Measurements from ENCODE around the gene SGK1.
"Not testable (repeated sequence)": the region's sequence is repeated elsewhere in the genome, so short reads cannot be mapped to it uniquely, and the experiment has no call there.

Gene SGK1

GRCh38 chr6:134211297-134211696 is 106.6 kb downstream of the SGK1 start:
- Histone ChIP-seq H3K4me2 (ENCODE audit: low read length) (no peak overlapping the region), H3K36me3 (ENCODE audit: insufficient read depth, low read length) (no peaks in the 10 kb centered on the region), H3K9ac (ENCODE audit: low read depth, low read length) (no peak overlapping the region), H3K4me3 (ENCODE audit: low read length) (no peak overlapping the region), H3K9me3 (replicated peaks; ENCODE audit: low read length) (no peaks in the 10 kb centered on the region), H3K27me3 (ENCODE audit: control insufficient read depth, insufficient read depth, low read length) (no peaks in the 10 kb centered on the region), H3K4me1 (ENCODE audit: control insufficient read depth, insufficient read depth, low read length) (no peaks in the 10 kb centered on the region)

DNA sequence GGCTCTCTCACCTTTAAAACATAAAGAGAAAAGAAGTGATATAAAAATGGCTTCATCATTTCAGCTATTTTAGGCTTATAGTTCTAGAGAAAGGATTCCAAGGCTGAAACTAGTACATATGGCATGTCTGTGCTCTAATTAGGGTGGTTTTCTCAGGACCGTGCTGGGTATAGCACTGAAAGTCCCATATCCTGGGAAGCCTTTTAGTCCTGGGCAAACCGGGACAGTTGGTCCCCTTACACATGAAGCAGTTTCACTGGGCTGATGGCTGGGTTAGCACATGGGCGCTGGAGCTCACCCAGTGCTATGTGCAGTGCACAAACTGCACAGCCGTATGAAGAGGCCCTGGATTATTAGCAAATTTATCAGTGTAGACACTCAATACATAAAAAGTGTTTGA is 110.5 kb downstream of the SGK1 start:
- Histone ChIP-seq H3K9ac (ENCODE audit: low read depth, low read length) (no peak overlapping the region), H3K9me3 (replicated peaks; ENCODE audit: low read length) (no peaks in the 10 kb centered on the region), H3K4me3 (ENCODE audit: low read length) (no peak overlapping the region), H3K4me2 (ENCODE audit: low read length) (no peak overlapping the region), H3K27me3 (ENCODE audit: control insufficient read depth, insufficient read depth, low read length) (no peaks in the 10 kb centered on the region), H3K36me3 (ENCODE audit: insufficient read depth, low read length) (no peaks in the 10 kb centered on the region), H3K4me1 (ENCODE audit: control insufficient read depth, insufficient read depth, low read length) (no peaks in the 10 kb centered on the region)

DNA sequence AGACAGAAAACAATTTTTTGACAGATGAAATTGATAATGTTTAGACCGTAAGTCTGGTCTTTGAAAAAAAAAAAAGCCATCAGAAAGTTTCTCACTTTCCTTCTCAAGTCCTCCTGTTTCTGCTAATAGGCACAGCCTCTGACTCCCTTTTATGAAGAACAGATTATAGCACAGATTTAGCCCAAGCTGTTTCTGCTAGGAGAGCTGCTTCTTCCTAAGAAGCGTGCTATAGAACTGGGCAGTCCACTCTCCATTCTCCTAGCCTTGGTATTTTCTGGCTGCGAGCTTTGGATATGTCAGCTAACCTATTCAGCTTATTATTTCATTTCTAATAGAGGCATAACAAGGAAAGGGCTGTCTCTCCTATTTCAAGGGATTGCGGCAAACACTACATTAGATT is 112.5 kb downstream of the SGK1 start:
- Histone ChIP-seq H3K4me1 (ENCODE audit: control insufficient read depth, insufficient read depth, low read length) (no peaks in the 10 kb centered on the region), H3K9me3 (replicated peaks; ENCODE audit: low read length) (no peaks in the 10 kb centered on the region), H3K36me3 (ENCODE audit: insufficient read depth, low read length) (no peaks in the 10 kb centered on the region), H3K27me3 (ENCODE audit: control insufficient read depth, insufficient read depth, low read length) (no peaks in the 10 kb centered on the region), H3K4me2 (ENCODE audit: low read length) (no peak overlapping the region), H3K9ac (ENCODE audit: low read depth, low read length) (no peak overlapping the region), H3K4me3 (ENCODE audit: low read length) (no peak overlapping the region)

DNA sequence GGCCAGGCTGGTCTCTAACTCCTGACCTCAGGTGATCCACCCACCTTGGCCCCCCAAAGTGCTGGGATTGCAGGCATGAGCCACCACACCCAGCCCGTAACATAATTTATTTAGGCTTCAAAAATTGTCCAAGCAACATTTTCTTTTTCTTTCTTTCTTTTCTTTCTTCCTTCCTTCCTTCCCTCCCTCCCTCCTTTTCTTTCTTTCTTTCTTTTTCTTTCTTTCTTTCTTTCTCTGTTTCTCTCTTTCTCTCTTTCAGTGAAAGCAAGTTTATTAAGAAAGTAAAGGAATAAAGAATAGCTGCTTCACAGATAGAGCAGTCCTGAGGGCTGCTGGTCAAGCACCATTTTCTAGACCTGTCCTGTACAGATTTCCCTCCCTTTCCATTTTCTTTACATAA is 113.2 kb downstream of the SGK1 start:
- not testable (repeated sequence) for H3K9ac ChIP-seq (ENCODE audit: low read depth, low read length); H3K27me3 ChIP-seq (ENCODE audit: control insufficient read depth, insufficient read depth, low read length); H3K4me2 ChIP-seq (ENCODE audit: low read length); H3K4me3 ChIP-seq (ENCODE audit: low read length); H3K4me1 ChIP-seq (ENCODE audit: control insufficient read depth, insufficient read depth, low read length); H3K36me3 ChIP-seq (ENCODE audit: insufficient read depth, low read length); H3K9me3 ChIP-seq (replicated peaks; ENCODE audit: low read length)

GRCh38 chr6:134204031-134204430 is 113.9 kb downstream of the SGK1 start:
- Histone ChIP-seq H3K27me3 (ENCODE audit: control insufficient read depth, insufficient read depth, low read length) (no peaks in the 10 kb centered on the region), H3K9me3 (replicated peaks; ENCODE audit: low read length) (no peaks in the 10 kb centered on the region), H3K9ac (ENCODE audit: low read depth, low read length) (no peak overlapping the region), H3K36me3 (ENCODE audit: insufficient read depth, low read length) (no peaks in the 10 kb centered on the region), H3K4me1 (ENCODE audit: control insufficient read depth, insufficient read depth, low read length) (no peaks in the 10 kb centered on the region), H3K4me3 (ENCODE audit: low read length) (no peak overlapping the region), H3K4me2 (ENCODE audit: low read length) (no peak overlapping the region)

GRCh38 chr6:134201716-134202115 is 116.2 kb downstream of the SGK1 start:
- Histone ChIP-seq H3K9ac (ENCODE audit: low read depth, low read length) (no peak overlapping the region), H3K4me2 (ENCODE audit: low read length) (no peak overlapping the region), H3K4me1 (ENCODE audit: control insufficient read depth, insufficient read depth, low read length) (peaks cover 4% of the 10 kb centered on the region), H3K27me3 (ENCODE audit: control insufficient read depth, insufficient read depth, low read length) (no peaks in the 10 kb centered on the region), H3K9me3 (replicated peaks; ENCODE audit: low read length) (no peaks in the 10 kb centered on the region), H3K4me3 (ENCODE audit: low read length) (no peak overlapping the region), H3K36me3 (ENCODE audit: insufficient read depth, low read length) (no peaks in the 10 kb centered on the region)

GRCh38 chr6:134199848-134200606 is 117.9 kb downstream of the SGK1 start:
- Histone ChIP-seq H3K4me1 (ENCODE audit: control insufficient read depth, insufficient read depth, low read length) (peaks cover 12% of the 10 kb centered on the region), H3K9me3 (replicated peaks; ENCODE audit: low read length) (no peaks in the 10 kb centered on the region), H3K27me3 (ENCODE audit: control insufficient read depth, insufficient read depth, low read length) (no peaks in the 10 kb centered on the region), H3K4me3 (ENCODE audit: low read length) (no peak overlapping the region), H3K4me2 (ENCODE audit: low read length) (no peak overlapping the region), H3K36me3 (ENCODE audit: insufficient read depth, low read length) (no peaks in the 10 kb centered on the region), H3K9ac (ENCODE audit: low read depth, low read length) (no peak overlapping the region)

DNA sequence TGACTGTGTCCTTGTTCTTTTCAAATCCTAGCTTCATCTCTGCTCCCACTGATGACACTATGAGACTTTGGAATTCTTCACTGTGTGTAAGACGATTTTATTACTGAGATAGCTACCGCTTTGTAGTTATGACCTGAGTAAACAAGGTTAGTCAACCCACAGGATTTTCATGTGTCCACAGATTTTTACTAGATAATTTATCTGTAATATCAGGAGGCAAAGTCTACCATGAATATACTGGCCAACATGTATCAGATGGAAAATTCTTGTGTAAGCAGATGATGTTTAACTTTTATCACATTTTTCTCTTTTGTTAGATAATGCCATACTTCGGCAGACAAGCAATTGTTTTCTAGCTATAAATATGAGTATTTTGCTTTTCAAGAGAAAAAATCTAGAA is 119.8 kb downstream of the SGK1 start:
- Histone ChIP-seq H3K4me2 (ENCODE audit: low read length) (no peak overlapping the region), H3K4me1 (ENCODE audit: control insufficient read depth, insufficient read depth, low read length) (peaks cover 17% of the 10 kb centered on the region), H3K9ac (ENCODE audit: low read depth, low read length) (no peak overlapping the region), H3K4me3 (ENCODE audit: low read length) (no peak overlapping the region), H3K36me3 (ENCODE audit: insufficient read depth, low read length) (no peaks in the 10 kb centered on the region), H3K9me3 (replicated peaks; ENCODE audit: low read length) (no peaks in the 10 kb centered on the region), H3K27me3 (ENCODE audit: control insufficient read depth, insufficient read depth, low read length) (no peaks in the 10 kb centered on the region)

- not testable (repeated sequence) for H3K9me3 ChIP-seq (replicated peaks; ENCODE audit: low read length); H3K9ac ChIP-seq (ENCODE audit: low read depth, low read length); H3K27me3 ChIP-seq (ENCODE audit: control insufficient read depth, insufficient read depth, low read length); H3K4me2 ChIP-seq (ENCODE audit: low read length); H3K4me3 ChIP-seq (ENCODE audit: low read length); H3K36me3 ChIP-seq (ENCODE audit: insufficient read depth, low read length)
- H3K4me1 ChIP-seq (ENCODE audit: control insufficient read depth, insufficient read depth, low read length): peaks cover 17% of the 10 kb centered on the region
Measured at GRCh38 chr6:134197685-134198084, 120.2 kb downstream of the SGK1 start.

DNA sequence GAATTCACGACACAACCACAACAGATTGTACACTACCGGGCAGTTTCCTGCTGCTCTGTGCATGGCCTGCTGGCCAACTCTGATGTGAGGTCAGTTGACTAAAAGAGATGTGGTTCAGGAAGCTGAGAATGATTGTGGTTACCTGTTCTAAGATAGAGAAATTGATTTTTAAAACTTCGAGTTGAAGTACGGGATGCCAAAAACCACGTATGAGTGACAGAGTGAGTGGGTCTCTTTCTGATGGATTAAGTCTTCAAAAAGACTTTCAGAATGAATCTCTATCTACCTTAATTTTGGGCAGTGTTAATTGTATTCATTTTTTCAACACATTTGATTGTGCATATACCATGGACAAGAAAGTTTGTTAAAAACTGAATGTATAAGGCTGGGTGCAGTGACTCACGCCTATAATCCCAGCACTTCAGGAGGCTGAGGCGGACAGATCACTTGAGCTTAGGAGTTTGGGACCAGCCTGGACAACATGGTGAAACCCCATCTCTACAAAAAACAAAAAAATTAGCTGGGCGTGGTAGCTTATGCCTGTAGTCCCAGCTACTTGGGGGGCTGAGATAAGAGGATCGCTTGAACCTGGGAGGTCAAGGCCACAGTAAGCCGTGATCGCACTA is 121.2 kb downstream of the SGK1 start:
- Histone ChIP-seq H3K4me2 (ENCODE audit: low read length) (no peak overlapping the region), H3K27me3 (ENCODE audit: control insufficient read depth, insufficient read depth, low read length) (no peaks in the 10 kb centered on the region), H3K4me3 (ENCODE audit: low read length) (no peak overlapping the region), H3K4me1 (ENCODE audit: control insufficient read depth, insufficient read depth, low read length) (peaks cover 17% of the 10 kb centered on the region), H3K36me3 (ENCODE audit: insufficient read depth, low read length) (no peaks in the 10 kb centered on the region), H3K9me3 (replicated peaks; ENCODE audit: low read length) (no peaks in the 10 kb centered on the region), H3K9ac (ENCODE audit: low read depth, low read length) (no peak overlapping the region)

- no peaks in the 10 kb centered on the region for H3K27me3 ChIP-seq (ENCODE audit: control insufficient read depth, insufficient read depth, low read length)
Measured at GRCh38 chr6:134195985-134196384, 121.9 kb downstream of the SGK1 start.

More at GRCh38 chr6:134195985-134196384, 121.9 kb downstream of the SGK1 start:
- Histone ChIP-seq H3K9me3 (replicated peaks; ENCODE audit: low read length) (no peaks in the 10 kb centered on the region), H3K4me1 (ENCODE audit: control insufficient read depth, insufficient read depth, low read length) (peaks cover 17% of the 10 kb centered on the region), H3K4me2 (ENCODE audit: low read length) (no peak overlapping the region), H3K4me3 (ENCODE audit: low read length) (no peak overlapping the region), H3K36me3 (ENCODE audit: insufficient read depth, low read length) (no peaks in the 10 kb centered on the region), H3K9ac (ENCODE audit: low read depth, low read length) (no peak overlapping the region)

Measured in skeletal muscle satellite cell (primary cell).